HepG2 (cell line): ENCODE results near the gene LMF2. TPM values are rescaled to one million over a fixed set of nuclear protein-coding genes. Genes with fewer than 3 reads are reported as not detected.

Source experiments
- ARID5B ChIP-seq: IDR thresholded peaks from 2 replicates; pipeline ENCODE4 v1.4.0; 2020; ENCODE audit warnings: mild to moderate bottlenecking, missing genetic modification reagents
- ERF ChIP-seq: IDR thresholded peaks from 2 replicates; pipeline ENCODE4 v1.6.1; 2018; ENCODE audit warnings: missing biosample characterization, missing genetic modification reagents
- FOXK2 ChIP-seq: fragments of 450-650 bp; IDR thresholded peaks from 2 replicates; pipeline ENCODE4 v1.6.1; 2016
- HNF1B ChIP-seq: sonication (generic); formaldehyde crosslinking; IDR thresholded peaks from 2 replicates; pipeline ENCODE4 v1.5.1; 2020; ENCODE audit warnings: mild to moderate bottlenecking, moderate library complexity, missing genetic modification reagents
- IRF9 ChIP-seq: sonication (generic); formaldehyde crosslinking; IDR thresholded peaks from 2 replicates; pipeline ENCODE4 v1.8.0; 2022; ENCODE audit warnings: missing genetic modification reagents, mild to moderate bottlenecking, borderline replicate concordance
- ISL2 ChIP-seq: sonication (generic); formaldehyde crosslinking; IDR thresholded peaks from 2 replicates; pipeline ENCODE4 v1.5.0; 2020; ENCODE audit warnings: missing genetic modification reagents
- MED8 ChIP-seq: sonication (generic); formaldehyde crosslinking; IDR thresholded peaks from 2 replicates; pipeline ENCODE4 v1.8.1; 2023; ENCODE audit warnings: mild to moderate bottlenecking, missing genetic modification reagents; ENCODE audit not compliant: insufficient replicate concordance
- PITX1 ChIP-seq: sonication (generic); formaldehyde crosslinking; IDR thresholded peaks from 2 replicates; pipeline ENCODE4 v1.5.1; 2020; ENCODE audit warnings: mild to moderate bottlenecking, missing genetic modification reagents
- POLR2A ChIP-seq, 2 experiments: IDR thresholded peaks; 2 replicates each; pipeline ENCODE4 v1.6.1; 2011; ENCODE audit warnings: low read depth in 2 of 2, low read length in 2 of 2, mild to moderate bottlenecking in 1 of 2, moderate library complexity in 1 of 2; ENCODE audit not compliant: insufficient read depth in 1 of 2
- SNAPC5 ChIP-seq: sonication (generic); formaldehyde crosslinking; IDR thresholded peaks from 2 replicates; pipeline ENCODE4 v1.8.1; 2023; ENCODE audit warnings: mild to moderate bottlenecking, missing genetic modification reagents, borderline replicate concordance
- SOX13 ChIP-seq, 3 experiments: fragments of 450-650 bp in 1 of 3; sonication (generic) in 1 of 3; formaldehyde crosslinking in 1 of 3; IDR thresholded peaks in 2 of 3; conservative IDR thresholded peaks in 1 of 3; 2 replicates each; pipeline versions ENCODE4 v1.5.0 to v1.6.1; 2016 to 2020; ENCODE audit warnings: antibody characterized with exemption in 1 of 3, mild to moderate bottlenecking in 1 of 3, missing compliant biosample characterization in 1 of 3, missing genetic modification reagents in 1 of 3, moderate library complexity in 1 of 3
- SOX6 ChIP-seq, 2 experiments: fragments of 450-650 bp in 1 of 2; sonication (generic) in 1 of 2; formaldehyde crosslinking in 1 of 2; IDR thresholded peaks; 2 replicates each; pipeline versions ENCODE4 v1.4.0 to v1.6.1; 2017 to 2020; ENCODE audit warnings: antibody characterized with exemption in 1 of 2, mild to moderate bottlenecking in 1 of 2, missing genetic modification reagents in 1 of 2
- SP4 ChIP-seq: sonication (generic); formaldehyde crosslinking; IDR thresholded peaks from 2 replicates; pipeline ENCODE4 v1.8.1; 2023; ENCODE audit warnings: mild to moderate bottlenecking, missing genetic modification reagents
- THAP11 ChIP-seq: IDR thresholded peaks from 2 replicates; pipeline ENCODE4 v1.6.1; 2016; ENCODE audit warnings: missing biosample characterization, missing genetic modification reagents
- ZBTB33 ChIP-seq: sonication (generic); formaldehyde crosslinking; IDR thresholded peaks from 2 replicates; pipeline ENCODE4 v1.4.0; 2020; ENCODE audit warnings: missing genetic modification reagents
- ZNF180 ChIP-seq: sonication (generic); formaldehyde crosslinking; IDR thresholded peaks from 2 replicates; pipeline ENCODE4 v1.4.0; 2020; ENCODE audit warnings: low read depth, missing genetic modification reagents, borderline replicate concordance
- ZNF205 ChIP-seq: IDR thresholded peaks from 2 replicates; pipeline ENCODE4 v1.6.1; 2018; ENCODE audit warnings: missing biosample characterization, missing genetic modification reagents
- ZNF350 ChIP-seq: sonication (generic); formaldehyde crosslinking; IDR thresholded peaks from 2 replicates; pipeline ENCODE4 v1.4.0; 2020; ENCODE audit warnings: mild to moderate bottlenecking, low read depth, missing genetic modification reagents, borderline replicate concordance
- ZNF615 ChIP-seq: sonication (generic); formaldehyde crosslinking; IDR thresholded peaks from 2 replicates; pipeline ENCODE4 v1.5.0; 2020; ENCODE audit warnings: mild to moderate bottlenecking, missing genetic modification reagents, borderline replicate concordance
- ZNF850 ChIP-seq: sonication (generic); formaldehyde crosslinking; conservative IDR thresholded peaks from 2 replicates; pipeline ENCODE4 v1.9.0; 2021; ENCODE audit warnings: mild to moderate bottlenecking, missing genetic modification reagents
- polyA plus RNA-seq, 8 experiments: library from polyadenylated mRNA; depleted of rRNA in 3 of 8; stranded (reverse) in 7 of 8; unstranded in 1 of 8; fragments of >200 nt; fragmentation: Illumina TruSeq in 4 of 8; extraction: Trizol in 4 of 8; gene quantifications; 2 replicates each; pipeline versions ENCODE4 v1.2.1 to v1.2.3, GENCODE V29; 2011 to 2016; ENCODE audit warnings: low read depth in 4 of 8, missing spikeins in 1 of 8, mixed read lengths in 1 of 8; ENCODE audit not compliant: insufficient read depth in 1 of 8
- total RNA-seq, 5 experiments: library from RNA; depleted of rRNA; stranded (reverse); fragments of >200 nt; fragmentation: Illumina TruSeq; extraction: Trizol; gene quantifications; 2 replicates each; pipeline ENCODE4 v1.2.3, GENCODE V29; 2016; ENCODE audit warnings: low read depth in 1 of 5

LMF2 gene
- total and polyA plus RNA-seq, 2 of the 13 experiments (the other 11 are each of a cell fraction or from before 2014, with no cell fraction given), result 23.3 to 30.6 TPM

- TF ChIP-seq IRF9 (CRISPR knock-in tag) (no peak; the same call in 1 of the 2 replicates), ERF (CRISPR knock-in tag) (0 out of 2 replicates have a peak, but pooled peaks have one; percentile 34), ZNF850 (CRISPR knock-in tag) (no peak), ZNF205 (CRISPR knock-in tag) (0 out of 2 replicates have a peak, but pooled peaks have one; percentile 44), ZNF615 (CRISPR knock-in tag) (no peak), ARID5B (0 out of 2 replicates have a peak, but pooled peaks have one; percentile 32), POLR2A (IDR thresholded peaks at IDR 0.05; ENCODE audit: insufficient read depth in 1 of 2, low read depth in 2 of 2, low read length in 2 of 2) (0 out of 4 replicates have a peak, but pooled peaks of 1 of the 2 experiments have one; percentile 36), ZNF350 (no peak), ISL2 (CRISPR knock-in tag) (peak; percentile 53), FOXK2 (no peak), HNF1B (CRISPR knock-in tag) (no peak), SP4 (0 out of 2 replicates have a peak, but pooled peaks have one; percentile 21), SOX6 (IDR thresholded peaks at IDR 0.05) (no peak), SOX6 (CRISPR knock-in tag; IDR thresholded peaks at IDR 0.05) (peak; percentile 63; the same call in 1 of the 2 replicates), THAP11 (CRISPR knock-in tag) (peak; percentile 60; the same call in 1 of the 2 replicates), SNAPC5 (CRISPR knock-in tag) (no peak), MED8 (peak; percentile 37), PITX1 (peak; percentile 35), ZNF180 (no peak), ZBTB33 (CRISPR knock-in tag) (no peak), SOX13 (IDR thresholded peaks at IDR 0.05) (no peak), SOX13 (CRISPR knock-in tag; conservative IDR thresholded peaks at IDR 0.05 in 1 of 2, IDR thresholded peaks at IDR 0.05 in 1 of 2) (no peak)
Measured at GRCh38 chr22:50529897-50530579, 22.5 kb upstream of the LMF2 start, which contains the start of gene TYMP (continued).
